Measurements from ENCODE around the gene HPSE2. TPM values are rescaled to one million over a fixed set of nuclear protein-coding genes. Genes with fewer than 3 reads are reported as not detected.

Gene HPSE2
- polyA plus RNA-seq, 2 of the 4 experiments (the other 2 are of a cell fraction) = not detected

GRCh38 chr10:98951269-98952000 lies 284.2 kb downstream of the HPSE2 start:
- no peaks in the 10 kb centered on the region for H3K4me1 ChIP-seq
- TF ChIP-seq CTCF (IDR thresholded peaks at IDR 0.05) (no peak), HDAC2 (IDR thresholded peaks at IDR 0.05) (no peak), NR3C1 (IDR thresholded peaks at IDR 0.05) (no peak), RAD21 (conservative IDR thresholded peaks at IDR 0.05 in 1 of 2, IDR thresholded peaks at IDR 0.05 in 1 of 2) (no peak), POLR2AphosphoS2 (conservative IDR thresholded peaks at IDR 0.05; ENCODE audit: low read length) (no peak), SMC3 (IDR thresholded peaks at IDR 0.05) (no peak), FOSB (CRISPR knock-in tag; IDR thresholded peaks at IDR 0.05) (no peak), POLR2A (IDR thresholded peaks at IDR 0.05; ENCODE audit: low read length) (no peak), HMGXB4 (CRISPR knock-in tag; IDR thresholded peaks at IDR 0.05; ENCODE audit: borderline replicate concordance) (no peak), USF2 (IDR thresholded peaks at IDR 0.05) (no peak), CHD4 (IDR thresholded peaks at IDR 0.05; ENCODE audit: borderline replicate concordance) (no peak), RNF2 (IDR thresholded peaks at IDR 0.05; ENCODE audit: borderline replicate concordance, low read depth) (no peak), HES2 (IDR thresholded peaks at IDR 0.05) (no peak), ATOH8 (CRISPR knock-in tag; IDR thresholded peaks at IDR 0.05; ENCODE audit: low read depth) (no peak), HOXB5 (CRISPR knock-in tag; IDR thresholded peaks at IDR 0.05) (no peak), FOXS1 (CRISPR knock-in tag; IDR thresholded peaks at IDR 0.05) (no peak), GATA3 (IDR thresholded peaks at IDR 0.05; ENCODE audit: borderline replicate concordance) (no peak), EHMT2 (IDR thresholded peaks at IDR 0.05; ENCODE audit: low read depth) (no peak)
- WGBS (ENCODE audit: missing lambda C conversion rate) = 3% methylated on average over 2 of the region's 2 CpGs
- POLR2A ChIA-PET = no interaction called here
- DNase-seq (ENCODE audit: low read depth in 1 of 2, low spot score in 1 of 2) (no peak), ATAC-seq (no peak), FAIRE-seq (no peak)
- no peak overlapping the region for H3K27ac ChIP-seq
- CTCF ChIA-PET = no interaction called here
- H3K4me3 ChIP-seq = no peak overlapping the region
- no peak overlapping the region for H3K4me2 ChIP-seq
- H3K9me3 ChIP-seq = no peaks in the 10 kb centered on the region

- CTCF ChIA-PET = no interaction called here
- no peak for FAIRE-seq
- Histone ChIP-seq H3K4me1 (no peaks in the 10 kb centered on the region), H3K9me3 (no peaks in the 10 kb centered on the region), H3K4me2 (no peak overlapping the region), H3K4me3 (no peak overlapping the region), H3K27ac (no peak overlapping the region)
- no peak for DNase-seq (ENCODE audit: low read depth in 1 of 2, low spot score in 1 of 2)
- TF ChIP-seq SMC3 (IDR thresholded peaks at IDR 0.05) = no peak
- no peak for TF ChIP-seq HMGXB4 (CRISPR knock-in tag; IDR thresholded peaks at IDR 0.05; ENCODE audit: borderline replicate concordance)
- no peak for TF ChIP-seq CBX8 (IDR thresholded peaks at IDR 0.05)
- no peak for TF ChIP-seq CTCF (IDR thresholded peaks at IDR 0.05)
- TF ChIP-seq TP53 (CRISPR knock-in tag; IDR thresholded peaks at IDR 0.05) = no peak
- no peak for TF ChIP-seq KDM1A (IDR thresholded peaks at IDR 0.05; ENCODE audit: low read depth)
- no peak for TF ChIP-seq HOXB5 (CRISPR knock-in tag; IDR thresholded peaks at IDR 0.05)
- no peak for TF ChIP-seq PHF8 (IDR thresholded peaks at IDR 0.05; ENCODE audit: borderline replicate concordance, low read depth)
- no peak for TF ChIP-seq CEBPB (IDR thresholded peaks at IDR 0.05)
- no peak for TF ChIP-seq EP300 (IDR thresholded peaks at IDR 0.05)
- POLR2A ChIA-PET = no interaction called here
- no peak for ATAC-seq
- 0% methylated on average over 2 of the region's 2 CpGs for WGBS (ENCODE audit: missing lambda C conversion rate)
These were observed 285.5 kb downstream of the HPSE2 start for GRCh38 chr10:98950106-98950505.

Measured in A549 (cell line).